Left ventricle myocardium superior (tissue), 1 donor: ENCODE results near the gene ALDH1A2. TPM values are rescaled to one million over a fixed set of nuclear protein-coding genes. Genes with fewer than 3 reads are reported as not detected.
A peak's percentile ranks its signal among the peaks of the same experiment; 100 is the strongest.
"Not testable (repeated sequence)": the region's sequence is repeated elsewhere in the genome, so short reads cannot be mapped to it uniquely, and the experiment has no call there.

Source experiments
- ATAC-seq: fragments of 200-7000 bp; cut with Tn5 transposase; one replicate; pipeline ENCODE4 v1.9.1; 2020; ENCODE audit warnings: mild to moderate bottlenecking, moderate library complexity
- DNase-seq: peaks from one replicate; pipeline ENCODE4 v3.0.0-alpha.2; 2020
- intact Hi-C: fragments of 100-400 bp; cut with micrococcal nuclease; formaldehyde crosslinking; loops from one replicate; pipeline ENCODE4 v1.11.0; 2022
- total RNA-seq: library from RNA; stranded (reverse); fragmentation: NEBNext Ultra II Directional; extraction: Animal tissue kit (Norgen Biotek cat#: 25700); gene quantifications from one replicate; pipeline ENCODE4 v1.2.1, GENCODE V29; 2021
- donor health status: DM: no; HTN: yes; CAD: no; lungs with severe emphysema.

Gene ALDH1A2
- total RNA-seq, 1 donor from 2014 or later, result 10.4 TPM

GRCh38 chr15:58016581-58017175, 48.8 kb downstream of the ALDH1A2 start:
- intact Hi-C loops, result no loop called here
- DNase-seq (no peak), ATAC-seq (no peak)

- intact Hi-C loops, result no loop called here
- DNase-seq, result no peak
- ATAC-seq, result no peak
These were observed 49.9 kb downstream of the ALDH1A2 start for GRCh38 chr15:58015565-58015964.

- ATAC-seq (no peak), DNase-seq (no peak)
- intact Hi-C loops, result no loop called here
These were observed 51.0 kb downstream of the ALDH1A2 start for GRCh38 chr15:58014470-58014869.

GRCh38 chr15:58014040-58014439, 51.5 kb downstream of the ALDH1A2 start:
- DNase-seq (no peak), ATAC-seq (no peak)
- intact Hi-C loops, result no loop called here

GRCh38 chr15:58010983-58011382, 54.5 kb downstream of the ALDH1A2 start:
- DNase-seq (no peak), ATAC-seq (no peak)
- intact Hi-C loops, result no loop called here

GRCh38 chr15:58003810-58004209, 61.7 kb downstream of the ALDH1A2 start:
- no peak for DNase-seq
- intact Hi-C loops, result no loop called here
- no peak for ATAC-seq

GRCh38 chr15:58002338-58003126, 63.0 kb downstream of the ALDH1A2 start:
- ATAC-seq (no peak), DNase-seq (no peak)
- intact Hi-C loops, result no loop called here

- ATAC-seq, intact Hi-C loops, DNase-seq: not testable (repeated sequence)
These were observed 65.8 kb downstream of the ALDH1A2 start for GRCh38 chr15:57999699-58000098.

GRCh38 chr15:57996561-57996960, 69.0 kb downstream of the ALDH1A2 start:
- DNase-seq (no peak), ATAC-seq (no peak)
- intact Hi-C loops, result no loop called here

- intact Hi-C loops, result no loop called here
- no peak for ATAC-seq
- DNase-seq, result no peak
These were observed 71.1 kb downstream of the ALDH1A2 start for GRCh38 chr15:57994221-57995049.

GRCh38 chr15:57993409-57994145, 71.9 kb downstream of the ALDH1A2 start:
- intact Hi-C loops, result no loop called here
- ATAC-seq, result no peak

GRCh38 chr15:57992761-57993355, 72.7 kb downstream of the ALDH1A2 start:
- DNase-seq, result no peak
- ATAC-seq, result no peak
- intact Hi-C loops, result no loop called here

More at GRCh38 chr15:57993409-57994145, 71.9 kb downstream of the ALDH1A2 start:
- no peak for DNase-seq

- ATAC-seq, result peak; percentile 54
- no peak for DNase-seq
- intact Hi-C loops, result no loop called here
These were observed 92.0 kb downstream of the ALDH1A2 start for GRCh38 chr15:57973534-57973933.

GRCh38 chr15:57972864-57973263, 92.6 kb downstream of the ALDH1A2 start:
- intact Hi-C loops, result no loop called here
- no peak for DNase-seq
- peak; percentile 32 for ATAC-seq

GRCh38 chr15:57969996-57970395, 95.5 kb downstream of the ALDH1A2 start:
- ATAC-seq (no peak), DNase-seq (no peak)
- intact Hi-C loops, result no loop called here

GRCh38 chr15:57969355-57969754, 96.2 kb downstream of the ALDH1A2 start:
- intact Hi-C loops, result no loop called here
- ATAC-seq (no peak), DNase-seq (no peak)

GRCh38 chr15:57962887-57963286, 102.6 kb downstream of the ALDH1A2 start:
- intact Hi-C loops, result no loop called here
- DNase-seq, result no peak
- ATAC-seq, result no peak

- intact Hi-C loops, result no loop called here
These were observed 103.6 kb downstream of the ALDH1A2 start for GRCh38 chr15:57961919-57962318.

GRCh38 chr15:57957113-57957512, 108.4 kb downstream of the ALDH1A2 start:
- intact Hi-C loops, result no loop called here
- no peak for ATAC-seq
- DNase-seq, result no peak

More at GRCh38 chr15:57961919-57962318, 103.6 kb downstream of the ALDH1A2 start:
- ATAC-seq, result peak; percentile 23
- no peak for DNase-seq
